ENCODE measurements around the gene AREG. TPM values are rescaled to one million over a fixed set of nuclear protein-coding genes. Genes with fewer than 3 reads are reported as not detected.

The AREG gene
- total RNA-seq, 1 experiment from 2014 or later: 203 TPM

DNA sequence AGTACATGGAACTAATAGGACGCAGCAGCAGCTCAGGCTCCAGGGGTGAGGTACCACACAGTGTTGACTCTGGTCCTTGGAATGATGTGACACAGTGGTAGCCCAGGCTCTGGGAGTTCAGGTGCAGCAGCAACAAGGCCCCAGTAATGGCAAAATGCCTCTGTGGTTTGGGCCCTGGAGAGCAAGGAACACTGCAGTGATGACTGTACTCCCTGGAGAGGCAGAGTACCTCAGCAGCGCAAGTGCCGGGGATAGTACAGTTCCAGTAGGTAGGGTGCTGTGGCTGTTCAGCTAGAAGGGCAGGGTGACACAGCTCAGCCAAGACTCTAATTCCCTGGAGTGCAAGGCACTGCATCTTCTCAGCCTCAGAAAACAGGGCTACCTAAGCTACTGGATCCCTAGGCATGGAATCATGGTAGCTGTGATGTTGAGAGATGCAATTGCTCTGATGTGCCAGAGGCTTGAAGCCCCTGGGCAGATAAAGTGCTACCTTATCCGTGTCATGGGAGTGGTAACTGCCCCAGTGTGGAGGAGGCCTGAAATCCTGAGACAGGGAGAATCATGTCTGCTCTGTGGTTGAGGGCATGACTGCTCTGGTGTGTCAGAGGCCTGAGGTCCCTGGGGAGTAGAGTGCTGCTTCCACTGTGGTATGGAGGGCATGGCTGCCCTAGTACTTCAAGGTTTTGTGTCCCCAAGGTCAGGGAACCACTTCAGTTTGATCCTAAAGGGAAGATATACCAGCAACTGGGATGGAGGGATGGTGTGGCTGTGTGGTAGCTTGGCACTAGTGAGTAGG, 55.2 kb downstream of the AREG start:
- no TSS peak for BruUV-seq (replicated peaks)
- Histone ChIP-seq H3K36me3 (ENCODE audit: low read depth, low read length) (no peaks in the 10 kb centered on the region), H3K9me3 (ENCODE audit: low read length) (no peaks in the 10 kb centered on the region), H3K27ac (ENCODE audit: low read length) (no peak overlapping the region), H3K27me3 (ENCODE audit: low read length) (no peaks in the 10 kb centered on the region), H3K79me2 (ENCODE audit: low read length) (no peaks in the 10 kb centered on the region), H3K4me3 (ENCODE audit: low read length) (no peak overlapping the region), H3K9me2 (replicated peaks; ENCODE audit: low read length) (no peaks in the 10 kb centered on the region), H2AFZ (ENCODE audit: low read length) (no peak overlapping the region), H3K4me1 (ENCODE audit: insufficient read depth, low read length) (peaks cover 40% of the 10 kb centered on the region), H3K4me2 (ENCODE audit: low read length) (no peak overlapping the region), H3K9ac (ENCODE audit: low read length) (no peak overlapping the region), H3F3A (ENCODE audit: low read length, unreplicated experiment) (no peaks in the 10 kb centered on the region), H4K20me1 (ENCODE audit: low read length) (no peaks in the 10 kb centered on the region)
- intact Hi-C loops (cut with micrococcal nuclease): loop anchor here (5.0 kb wide), 1 partner anchor 43 kb away; no protein-coding TSS in a partner anchor
- TF ChIP-seq EZH2 (IDR thresholded peaks at IDR 0.05; ENCODE audit: low read length, unreplicated experiment): no peak
- TF ChIP-seq EZH2phosphoT487 (IDR thresholded peaks at IDR 0.05; ENCODE audit: borderline replicate concordance, low read length): no peak
- ChIA-PET POLR2A (ENCODE audit: unreplicated experiment) (no interaction called here), CTCF (no interaction called here)
- DNase-seq: no peak
- no peak for ATAC-seq

- H3K79me2 ChIP-seq (ENCODE audit: low read length): no peaks in the 10 kb centered on the region
- no peak overlapping the region for H3K4me3 ChIP-seq (ENCODE audit: low read length)
- ATAC-seq: peak; percentile 59
- peak; percentile 78 for DNase-seq
- no TSS peak for BruUV-seq (replicated peaks)
- H3K9me2 ChIP-seq (replicated peaks; ENCODE audit: low read length): no peaks in the 10 kb centered on the region
- H3K36me3 ChIP-seq (ENCODE audit: low read depth, low read length): no peaks in the 10 kb centered on the region
- no peaks in the 10 kb centered on the region for H3F3A ChIP-seq (ENCODE audit: low read length, unreplicated experiment)
- H3K4me2 ChIP-seq (ENCODE audit: low read length): no peak overlapping the region
- H3K27me3 ChIP-seq (ENCODE audit: low read length): no peaks in the 10 kb centered on the region
- peaks cover 49% of the 10 kb centered on the region for H3K4me1 ChIP-seq (ENCODE audit: insufficient read depth, low read length)
- no peak overlapping the region for H2AFZ ChIP-seq (ENCODE audit: low read length)
- H3K9me3 ChIP-seq (ENCODE audit: low read length): no peaks in the 10 kb centered on the region
- no peaks in the 10 kb centered on the region for H4K20me1 ChIP-seq (ENCODE audit: low read length)
- ChIA-PET CTCF (no interaction called here), POLR2A (ENCODE audit: unreplicated experiment) (no interaction called here)
- no peak overlapping the region for H3K9ac ChIP-seq (ENCODE audit: low read length)
- TF ChIP-seq EZH2 (IDR thresholded peaks at IDR 0.05; ENCODE audit: low read length, unreplicated experiment) (no peak), EZH2phosphoT487 (IDR thresholded peaks at IDR 0.05; ENCODE audit: borderline replicate concordance, low read length) (no peak)
- TF ChIP-seq, protein P1, sequence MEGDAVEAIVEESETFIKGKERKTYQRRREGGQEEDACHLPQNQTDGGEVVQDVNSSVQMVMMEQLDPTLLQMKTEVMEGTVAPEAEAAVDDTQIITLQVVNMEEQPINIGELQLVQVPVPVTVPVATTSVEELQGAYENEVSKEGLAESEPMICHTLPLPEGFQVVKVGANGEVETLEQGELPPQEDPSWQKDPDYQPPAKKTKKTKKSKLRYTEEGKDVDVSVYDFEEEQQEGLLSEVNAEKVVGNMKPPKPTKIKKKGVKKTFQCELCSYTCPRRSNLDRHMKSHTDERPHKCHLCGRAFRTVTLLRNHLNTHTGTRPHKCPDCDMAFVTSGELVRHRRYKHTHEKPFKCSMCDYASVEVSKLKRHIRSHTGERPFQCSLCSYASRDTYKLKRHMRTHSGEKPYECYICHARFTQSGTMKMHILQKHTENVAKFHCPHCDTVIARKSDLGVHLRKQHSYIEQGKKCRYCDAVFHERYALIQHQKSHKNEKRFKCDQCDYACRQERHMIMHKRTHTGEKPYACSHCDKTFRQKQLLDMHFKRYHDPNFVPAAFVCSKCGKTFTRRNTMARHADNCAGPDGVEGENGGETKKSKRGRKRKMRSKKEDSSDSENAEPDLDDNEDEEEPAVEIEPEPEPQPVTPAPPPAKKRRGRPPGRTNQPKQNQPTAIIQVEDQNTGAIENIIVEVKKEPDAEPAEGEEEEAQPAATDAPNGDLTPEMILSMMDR (conservative IDR thresholded peaks at IDR 0.05; ENCODE audit: low read depth, low read length): no peak
- intact Hi-C loops (cut with micrococcal nuclease): loop anchor here (5.0 kb wide), 1 partner anchor 44 kb away; no protein-coding TSS in a partner anchor
- H3K27ac ChIP-seq (ENCODE audit: low read length): peak overlapping the region; percentile 57
These were observed 56.6 kb downstream of the AREG start for GRCh38 chr4:74501579-74501978.

DNA sequence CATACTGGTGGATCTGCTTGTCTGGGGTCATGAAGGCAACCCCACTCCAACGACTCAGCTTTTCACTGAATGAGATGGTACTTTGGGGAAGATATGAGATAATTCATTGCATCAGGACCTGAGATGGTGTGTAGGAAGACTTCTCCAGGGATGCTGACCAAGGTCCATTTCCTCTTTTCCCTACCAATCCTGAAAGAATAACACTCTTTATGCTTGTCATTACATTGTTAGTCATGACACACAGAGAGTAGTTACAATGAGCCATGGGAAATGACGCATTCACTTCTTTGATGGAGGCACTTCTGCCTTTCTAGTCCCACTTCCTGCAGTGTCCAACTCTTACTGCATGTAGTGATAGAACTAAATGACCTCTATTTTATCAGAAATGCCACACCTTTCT, 58.6 kb downstream of the AREG start:
- H3K9me2 ChIP-seq (replicated peaks; ENCODE audit: low read length): no peaks in the 10 kb centered on the region
- no TSS peak for BruUV-seq (replicated peaks)
- no peaks in the 10 kb centered on the region for H3K27me3 ChIP-seq (ENCODE audit: low read length)
- H3K36me3 ChIP-seq (ENCODE audit: low read depth, low read length): no peaks in the 10 kb centered on the region
- peak overlapping the region; percentile 43; the same call in 1 of the 2 replicates for H3K9ac ChIP-seq (ENCODE audit: low read length)
- intact Hi-C loops (cut with micrococcal nuclease): loop anchor here (5.0 kb wide), 1 partner anchor 46 kb away; no protein-coding TSS in a partner anchor
- ATAC-seq (peak; percentile 47), DNase-seq (peak; percentile 75)
- no peaks in the 10 kb centered on the region for H3K79me2 ChIP-seq (ENCODE audit: low read length)
- TF ChIP-seq EZH2phosphoT487 (IDR thresholded peaks at IDR 0.05; ENCODE audit: borderline replicate concordance, low read length) (no peak), EZH2 (IDR thresholded peaks at IDR 0.05; ENCODE audit: low read length, unreplicated experiment) (no peak)
- TF ChIP-seq, protein P1 (conservative IDR thresholded peaks at IDR 0.05; ENCODE audit: low read depth, low read length): no peak
- no peak overlapping the region for H2AFZ ChIP-seq (ENCODE audit: low read length)
- CTCF ChIA-PET: interaction anchor here (0.6 kb wide), 1 partner anchor 639 kb away, joined by 3 read pairs; no protein-coding TSS in a partner anchor
- peak overlapping the region; percentile 82 for H3K27ac ChIP-seq (ENCODE audit: low read length)
- H3K4me3 ChIP-seq (ENCODE audit: low read length): no peak overlapping the region
- H3K4me1 ChIP-seq (ENCODE audit: insufficient read depth, low read length): peaks cover 49% of the 10 kb centered on the region
- H3K9me3 ChIP-seq (ENCODE audit: low read length): no peaks in the 10 kb centered on the region
- 0 out of 2 replicates have a peak overlapping the region, but pooled peaks have one; percentile 10 for H3K4me2 ChIP-seq (ENCODE audit: low read length)
- POLR2A ChIA-PET (ENCODE audit: unreplicated experiment): no interaction called here
- no peaks in the 10 kb centered on the region for H4K20me1 ChIP-seq (ENCODE audit: low read length)
- H3F3A ChIP-seq (ENCODE audit: low read length, unreplicated experiment): no peaks in the 10 kb centered on the region

All from PC-3 (cell line).